ENCODE measurements around the gene SGCA.

SGCA gene

GRCh38 chr17:50167371-50167770 lies 1.6 kb downstream of the SGCA start:
- no peak for DNase-seq (ENCODE audit: low read depth)

- no peak for DNase-seq (ENCODE audit: low read depth)
These were observed 2.5 kb downstream of the SGCA start for GRCh38 chr17:50168319-50168718.

- peak; percentile 70 for DNase-seq (ENCODE audit: low read depth)
These were observed 3.4 kb downstream of the SGCA start for GRCh38 chr17:50169121-50169764.

- DNase-seq (ENCODE audit: low read depth): no peak
These were observed 4.2 kb downstream of the SGCA start for GRCh38 chr17:50169881-50170459.

- no peak for DNase-seq (ENCODE audit: low read depth)
These were observed 5.0 kb downstream of the SGCA start for GRCh38 chr17:50170662-50171370.

GRCh38 chr17:50171371-50172071 lies 5.7 kb downstream of the SGCA start:
- no peak for DNase-seq (ENCODE audit: low read depth)

- DNase-seq (ENCODE audit: low read depth): no peak
These were observed 6.3 kb downstream of the SGCA start for GRCh38 chr17:50172130-50172529.

- no peak for DNase-seq (ENCODE audit: low read depth)
These were observed 7.1 kb downstream of the SGCA start for GRCh38 chr17:50172936-50173334.

GRCh38 chr17:50173335-50173941 lies 7.6 kb downstream of the SGCA start:
- peak; percentile 76 for DNase-seq (ENCODE audit: low read depth)

GRCh38 chr17:50174444-50174843 lies 8.6 kb downstream of the SGCA start:
- DNase-seq (ENCODE audit: low read depth): no peak

- DNase-seq (ENCODE audit: low read depth): no peak
These were observed 9.4 kb downstream of the SGCA start for GRCh38 chr17:50175035-50175807.

- no peak for DNase-seq (ENCODE audit: low read depth)
These were observed 11.0 kb downstream of the SGCA start for GRCh38 chr17:50176559-50177357.

- no peak for DNase-seq (ENCODE audit: low read depth)
These were observed 11.7 kb downstream of the SGCA start for GRCh38 chr17:50177476-50177875.

GRCh38 chr17:50177983-50178834 lies 12.4 kb downstream of the SGCA start:
- peak; percentile 89 for DNase-seq (ENCODE audit: low read depth)

GRCh38 chr17:50180111-50180510 lies 14.3 kb downstream of the SGCA start:
- no peak for DNase-seq (ENCODE audit: low read depth)

GRCh38 chr17:50180620-50181019 lies 14.8 kb downstream of the SGCA start:
- no peak for DNase-seq (ENCODE audit: low read depth)

- no peak for DNase-seq (ENCODE audit: low read depth)
These were observed 15.3 kb downstream of the SGCA start for GRCh38 chr17:50181144-50181543.

- peak; percentile 79 for DNase-seq (ENCODE audit: low read depth)
These were observed 16.1 kb downstream of the SGCA start for GRCh38 chr17:50181591-50182560.

Data from amniotic epithelial cell (primary cell).